DND-41 (cell line): ENCODE results near the gene CCDC97.

Experiments used
- ATAC-seq: fragments of 200-7000 bp; cut with Tn5 transposase; 3 replicates; pipeline ENCODE4 v1.9.1; 2021; ENCODE audit warnings: low read depth; ENCODE audit not compliant: insufficient read depth
- DNase-seq: peaks from one replicate; pipeline ENCODE4 v3.0.0-alpha.2; 2020
- H2AFZ ChIP-seq: 2 replicates; pipeline ENCODE4 v1.6.0; 2012; ENCODE audit warnings: low read depth, low read length
- H3K27ac ChIP-seq: 2 replicates; pipeline ENCODE4 v1.5.1; 2012; ENCODE audit warnings: low read length, inconsistent platforms
- H3K27me3 ChIP-seq: fragments of 200-600 bp; sonication (generic); 2 replicates; pipeline ENCODE4 v1.6.0; 2012; ENCODE audit warnings: low read length, mild to moderate bottlenecking, inconsistent platforms; ENCODE audit not compliant: insufficient read depth, poor library complexity
- H3K36me3 ChIP-seq: 2 replicates; pipeline ENCODE4 v1.5.1; 2012; ENCODE audit warnings: low read length, inconsistent platforms; ENCODE audit not compliant: insufficient read depth
- H3K4me1 ChIP-seq: 2 replicates; pipeline ENCODE4 v1.5.1; 2012; ENCODE audit warnings: mild to moderate bottlenecking, low read length; ENCODE audit not compliant: insufficient read depth
- H3K4me2 ChIP-seq: 2 replicates; pipeline ENCODE4 v1.6.0; 2012; ENCODE audit warnings: mild to moderate bottlenecking, moderate library complexity, low read length, inconsistent platforms; ENCODE audit not compliant: insufficient read depth
- H3K4me3 ChIP-seq, 2 experiments: fragments of 200-600 bp in 1 of 2; shearing (Covaris generic) in 1 of 2; 2 replicates each; pipeline ENCODE4 v1.5.1; 2012 to 2016; ENCODE audit warnings: inconsistent platforms in 2 of 2, low read length in 2 of 2, mild to moderate bottlenecking in 2 of 2, low read depth in 1 of 2, moderate library complexity in 1 of 2
- H3K79me2 ChIP-seq: 2 replicates; pipeline ENCODE4 v1.6.0; 2012; ENCODE audit warnings: low read length, inconsistent platforms; ENCODE audit not compliant: insufficient read depth
- H3K9ac ChIP-seq: 2 replicates; pipeline ENCODE4 v1.6.0; 2012; ENCODE audit warnings: low read depth, mild to moderate bottlenecking, inconsistent platforms, low read length, moderate library complexity
- H3K9me3 ChIP-seq: 2 replicates; pipeline ENCODE4 v1.5.1; 2012; ENCODE audit warnings: low read length, moderate library complexity, mild to moderate bottlenecking, inconsistent platforms; ENCODE audit not compliant: insufficient read depth, severe bottlenecking
- H4K20me1 ChIP-seq: 2 replicates; pipeline ENCODE4 v1.6.0; 2012; ENCODE audit warnings: low read length; ENCODE audit not compliant: insufficient read depth
- CTCF ChIP-seq: IDR thresholded peaks from 2 replicates; pipeline ENCODE4 v1.5.1; 2012; ENCODE audit warnings: borderline replicate concordance, low read length, moderate library complexity, mild to moderate bottlenecking; ENCODE audit not compliant: poor library complexity, severe bottlenecking; ENCODE audit errors: extremely low read depth
- EZH2 ChIP-seq: IDR thresholded peaks from 3 replicates; pipeline ENCODE4 v1.6.1; 2012; ENCODE audit warnings: borderline replicate concordance, low read depth, mild to moderate bottlenecking, moderate library complexity, low read length, inconsistent platforms; ENCODE audit not compliant: severe bottlenecking

CCDC97 gene

GRCh38 chr19:41303954-41304353, 6.0 kb upstream of the CCDC97 start:
- no peak overlapping the region for H3K9ac ChIP-seq
- ATAC-seq (no peak), DNase-seq (no peak)
- peaks cover 55% of the 10 kb centered on the region for H4K20me1 ChIP-seq
- no peaks in the 10 kb centered on the region for H3K27me3 ChIP-seq
- no peaks in the 10 kb centered on the region for H3K9me3 ChIP-seq
- no peak overlapping the region for H3K4me2 ChIP-seq
- H2AFZ ChIP-seq = no peak overlapping the region
- H3K4me1 ChIP-seq = peaks cover 56% of the 10 kb centered on the region
- TF ChIP-seq EZH2 (no peak), CTCF (no peak)
- H3K4me3 ChIP-seq = no peak overlapping the region
- H3K79me2 ChIP-seq = peaks cover 16% of the 10 kb centered on the region
- H3K27ac ChIP-seq = no peak overlapping the region
- peaks cover 85% of the 10 kb centered on the region for H3K36me3 ChIP-seq

- Histone ChIP-seq H3K4me3 (no peak overlapping the region), H3K27me3 (no peaks in the 10 kb centered on the region), H3K9me3 (no peaks in the 10 kb centered on the region), H3K9ac (no peak overlapping the region), H2AFZ (no peak overlapping the region), H3K4me2 (no peak overlapping the region), H4K20me1 (peaks cover 46% of the 10 kb centered on the region), H3K4me1 (peaks cover 62% of the 10 kb centered on the region), H3K79me2 (peaks cover 18% of the 10 kb centered on the region), H3K27ac (no peak overlapping the region), H3K36me3 (peaks cover 77% of the 10 kb centered on the region)
- TF ChIP-seq CTCF (no peak), EZH2 (no peak)
- ATAC-seq (no peak), DNase-seq (no peak)
These were observed 5.1 kb upstream of the CCDC97 start for GRCh38 chr19:41304706-41305483.

- Histone ChIP-seq H3K36me3 (peaks cover 64% of the 10 kb centered on the region), H3K4me1 (peaks cover 68% of the 10 kb centered on the region), H2AFZ (no peak overlapping the region), H3K27ac (peak overlapping the region; percentile 36), H3K4me2 (peak overlapping the region; percentile 21; the same call in 1 of the 2 replicates), H3K9me3 (no peaks in the 10 kb centered on the region), H3K4me3 (no peak overlapping the region), H3K79me2 (peaks cover 25% of the 10 kb centered on the region), H4K20me1 (peaks cover 43% of the 10 kb centered on the region), H3K9ac (no peak overlapping the region), H3K27me3 (no peaks in the 10 kb centered on the region)
- TF ChIP-seq EZH2 (no peak), CTCF (no peak)
- ATAC-seq = no peak
- no peak for DNase-seq
These were observed 3.8 kb upstream of the CCDC97 start for GRCh38 chr19:41305927-41306793.
